Body of pancreas (tissue), 4 donors: Measurements from ENCODE around the gene CDKN2B-AS1.

Experiments used
- CTCF ChIP-seq, 7 experiments: fragments of 450-650 bp in 4 of 7; fragments of 200-600 bp in 3 of 7; sonication (generic) in 3 of 7; IDR thresholded peaks; one replicate each; pipeline ENCODE4 v1.5.1; 2016 to 2019; ENCODE audit warnings: antibody characterized with exemption in 7 of 7
- POLR2A ChIP-seq, 3 donors: fragments of 450-650 bp; IDR thresholded peaks; one replicate each; pipeline ENCODE4 v1.6.1; 2016; ENCODE audit warnings: antibody characterized with exemption in 3 of 3, mild to moderate bottlenecking in 2 of 3

DNA sequence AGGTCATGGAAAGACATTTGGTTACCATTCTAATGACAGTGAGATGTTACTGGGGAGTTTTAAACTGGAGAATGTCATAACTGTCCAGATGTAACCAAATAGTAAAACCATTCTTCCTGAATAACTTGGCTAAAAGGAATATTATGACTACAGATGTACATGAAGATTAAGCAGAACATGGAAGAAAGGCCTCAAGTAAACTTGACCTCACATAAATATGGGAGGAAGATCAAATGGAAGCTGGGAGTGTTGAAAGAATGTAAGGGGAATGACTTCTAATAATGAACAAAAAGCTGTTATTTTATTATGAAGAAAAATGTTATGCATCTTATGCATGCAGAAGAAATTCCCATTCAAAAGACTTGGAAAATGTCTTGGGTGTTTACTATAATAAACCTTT lies 122.2 kb downstream of the CDKN2B-AS1 start:
- TF ChIP-seq POLR2A (IDR thresholded peaks at IDR 0.05): no peak
- TF ChIP-seq CTCF (IDR thresholded peaks at IDR 0.05): no peak
